ENCODE results near the gene SLC19A3.

GRCh38 chr2:227706859-227707258 is 11.0 kb downstream of the SLC19A3 start:
- TF ChIP-seq POLR2A (IDR thresholded peaks at IDR 0.05) (no peak), CTCF (IDR thresholded peaks at IDR 0.05) (no peak)
